ENCODE measurements around the gene HS3ST1. TPM values are rescaled to one million over a fixed set of nuclear protein-coding genes. Genes with fewer than 3 reads are reported as not detected.

HS3ST1 gene
- total RNA-seq, 1 experiment from 2014 or later, result 134 TPM

- BruUV-seq (replicated peaks), result no TSS peak
- intact Hi-C loops (cut with micrococcal nuclease), result no loop called here
Measured at GRCh38 chr4:11435557-11435956, 6.9 kb upstream of the HS3ST1 start.

More at GRCh38 chr4:11435557-11435956, 6.9 kb upstream of the HS3ST1 start:
- peaks cover 49% of the 10 kb centered on the region for H3K79me2 ChIP-seq (ENCODE audit: insufficient read depth, low read length)
- ChIA-PET CTCF (interaction anchor here (1.0 kb wide), 1 partner anchor 11 kb away, joined by 3 read pairs; no protein-coding TSS in a partner anchor), RAD21 (ENCODE audit: low non-redundant PET in 1 of 2, low total read pairs in 2 of 2, uncharacterized antibody in 2 of 2, unreplicated experiment in 2 of 2) (interaction anchor here in 1 of 2 experiments (1.0 kb wide), 1 partner anchor 70 kb away, joined by 3 read pairs; no protein-coding TSS in a partner anchor), POLR2A (interaction anchor here (1.1 to 1.9 kb wide), 2 partner anchors 11 to 101 kb away, joined by 3 to 4 read pairs; no protein-coding TSS in a partner anchor)
- H3K36me3 ChIP-seq (ENCODE audit: control insufficient read depth in 1 of 2, insufficient read depth in 2 of 2, low read length in 2 of 2), result peaks cover 14 to 16% of the 10 kb centered on the region in 2 experiments
- H3K4me3 ChIP-seq (replicated peaks in 1 of 2; ENCODE audit: low read depth in 1 of 2, low read length in 2 of 2), result no peak overlapping the region
- H3K9me3 ChIP-seq (ENCODE audit: control insufficient read depth in 1 of 2, insufficient read depth in 1 of 2, low read depth in 1 of 2, low read length in 2 of 2), result no peaks in the 10 kb centered on the region
- H3K4me2 ChIP-seq (ENCODE audit: low read length), result no peak overlapping the region
- DNase-seq (ENCODE audit: low read depth, low spot score) (no peak), ATAC-seq (no peak)
- no peak overlapping the region for H3K27ac ChIP-seq (ENCODE audit: low read depth, low read length)
- no peaks in the 10 kb centered on the region for H4K20me1 ChIP-seq (ENCODE audit: insufficient read depth)
- H3K9me2 ChIP-seq (ENCODE audit: insufficient read depth), result no peaks in the 10 kb centered on the region
- peaks cover 23 to 35% of the 10 kb centered on the region in 2 experiments for H3K4me1 ChIP-seq (ENCODE audit: control insufficient read depth in 1 of 2, insufficient read depth in 2 of 2, low read length in 2 of 2)
- TF ChIP-seq RAD21 (IDR thresholded peaks at IDR 0.05; ENCODE audit: low read depth), result no peak
- TF ChIP-seq MAX (IDR thresholded peaks at IDR 0.05), result no peak
- TF ChIP-seq EZH2 (IDR thresholded peaks at IDR 0.05), result no peak
- TF ChIP-seq ZNF274 (IDR thresholded peaks at IDR 0.05; ENCODE audit: low read depth, low read length), result no peak
- TF ChIP-seq ZFX (IDR thresholded peaks at IDR 0.05), result no peak
- TF ChIP-seq REST (IDR thresholded peaks at IDR 0.05; ENCODE audit: low read depth), result no peak
- no peak for TF ChIP-seq JUND (IDR thresholded peaks at IDR 0.05)
- H3K9ac ChIP-seq (ENCODE audit: low read length), result no peak overlapping the region
- H2AFZ ChIP-seq (ENCODE audit: low read depth, low read length, poor library complexity, severe bottlenecking), result no peak overlapping the region
- no peaks in the 10 kb centered on the region for H3K27me3 ChIP-seq (ENCODE audit: insufficient read depth, low read length)

Data from HCT116 (cell line).